ENCODE results near the gene SRGAP1. TPM values are rescaled to one million over a fixed set of nuclear protein-coding genes. Genes with fewer than 3 reads are reported as not detected.

SRGAP1 gene
- total RNA-seq, 1 donor, result 26.1 TPM

DNA sequence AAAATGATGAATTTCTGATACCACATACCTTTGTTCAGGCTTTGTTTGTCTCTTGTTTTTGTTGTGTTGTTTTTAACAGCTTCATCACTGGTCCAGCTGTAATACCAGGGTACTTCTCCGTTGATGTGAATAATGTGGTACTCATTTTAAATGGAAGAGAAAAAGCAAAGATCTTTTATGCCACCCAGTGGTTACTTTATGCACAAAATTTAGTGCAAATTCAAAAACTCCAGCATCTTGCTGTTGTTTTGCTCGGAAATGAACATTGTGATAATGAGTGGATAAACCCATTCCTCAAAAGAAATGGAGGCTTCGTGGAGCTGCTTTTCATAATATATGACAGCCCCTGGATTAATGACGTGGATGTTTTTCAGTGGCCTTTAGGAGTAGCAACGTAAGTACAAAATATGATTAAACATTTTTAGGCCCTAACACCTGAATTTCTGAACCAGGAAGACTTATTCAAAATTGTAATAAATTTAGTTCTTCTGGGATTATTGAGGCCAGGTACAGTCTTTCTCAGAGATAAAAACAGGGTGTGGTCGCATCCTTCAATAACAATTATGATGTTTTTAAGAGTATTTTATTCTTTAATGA lies 42.4 kb upstream of the SRGAP1 start:
- H3K4me2 ChIP-seq (ENCODE audit: insufficient read depth, low read length), result no peak overlapping the region
- H3K36me3 ChIP-seq (ENCODE audit: insufficient read depth, low read length), result peaks cover 7% of the 10 kb centered on the region
- H3K4me1 ChIP-seq (ENCODE audit: insufficient read depth, low read length), result no peaks in the 10 kb centered on the region
- DNase-seq (ENCODE audit: insufficient read length, low spot score, missing footprints), result peak; percentile 72
- H2AFZ ChIP-seq (ENCODE audit: low read length), result no peak overlapping the region
- TF ChIP-seq, protein P1, sequence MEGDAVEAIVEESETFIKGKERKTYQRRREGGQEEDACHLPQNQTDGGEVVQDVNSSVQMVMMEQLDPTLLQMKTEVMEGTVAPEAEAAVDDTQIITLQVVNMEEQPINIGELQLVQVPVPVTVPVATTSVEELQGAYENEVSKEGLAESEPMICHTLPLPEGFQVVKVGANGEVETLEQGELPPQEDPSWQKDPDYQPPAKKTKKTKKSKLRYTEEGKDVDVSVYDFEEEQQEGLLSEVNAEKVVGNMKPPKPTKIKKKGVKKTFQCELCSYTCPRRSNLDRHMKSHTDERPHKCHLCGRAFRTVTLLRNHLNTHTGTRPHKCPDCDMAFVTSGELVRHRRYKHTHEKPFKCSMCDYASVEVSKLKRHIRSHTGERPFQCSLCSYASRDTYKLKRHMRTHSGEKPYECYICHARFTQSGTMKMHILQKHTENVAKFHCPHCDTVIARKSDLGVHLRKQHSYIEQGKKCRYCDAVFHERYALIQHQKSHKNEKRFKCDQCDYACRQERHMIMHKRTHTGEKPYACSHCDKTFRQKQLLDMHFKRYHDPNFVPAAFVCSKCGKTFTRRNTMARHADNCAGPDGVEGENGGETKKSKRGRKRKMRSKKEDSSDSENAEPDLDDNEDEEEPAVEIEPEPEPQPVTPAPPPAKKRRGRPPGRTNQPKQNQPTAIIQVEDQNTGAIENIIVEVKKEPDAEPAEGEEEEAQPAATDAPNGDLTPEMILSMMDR (IDR thresholded peaks at IDR 0.05; ENCODE audit: extremely low read depth, low read depth, low read length), result peak; percentile 65
- no peak overlapping the region for H3K27ac ChIP-seq (ENCODE audit: low read depth, low read length)
- H3K27me3 ChIP-seq (ENCODE audit: insufficient read depth, low read length), result no peaks in the 10 kb centered on the region
- H4K20me1 ChIP-seq (ENCODE audit: insufficient read depth, low read length), result no peaks in the 10 kb centered on the region
- no peak overlapping the region for H3K4me3 ChIP-seq (ENCODE audit: insufficient read depth, low read length)
- H3K79me2 ChIP-seq (ENCODE audit: insufficient read depth, low read length), result no peaks in the 10 kb centered on the region
- H3K9me3 ChIP-seq (ENCODE audit: low read depth, low read length), result no peaks in the 10 kb centered on the region

DNA sequence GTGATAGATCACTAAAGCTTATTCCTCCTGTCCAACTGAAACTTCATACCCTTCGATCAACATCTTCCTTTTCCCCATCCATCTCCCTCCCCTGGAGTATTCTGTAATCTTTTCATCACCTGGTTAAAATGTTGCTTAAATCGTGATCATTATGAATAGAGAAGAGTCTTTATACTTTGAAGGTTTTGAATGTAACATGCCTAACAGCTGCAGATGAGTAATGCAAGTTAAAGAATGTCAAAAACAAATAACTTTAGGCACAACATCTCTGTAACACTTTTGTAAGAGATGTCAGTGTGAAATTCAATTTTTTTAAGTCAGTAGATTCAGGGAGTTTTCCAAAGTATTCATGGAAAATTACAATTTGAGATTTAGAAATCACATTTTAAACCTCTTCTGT lies 39.8 kb upstream of the SRGAP1 start:
- TF ChIP-seq, protein P1 (IDR thresholded peaks at IDR 0.05; ENCODE audit: extremely low read depth, low read depth, low read length), result no peak
- DNase-seq (ENCODE audit: insufficient read length, low spot score, missing footprints), result no peak

DNA sequence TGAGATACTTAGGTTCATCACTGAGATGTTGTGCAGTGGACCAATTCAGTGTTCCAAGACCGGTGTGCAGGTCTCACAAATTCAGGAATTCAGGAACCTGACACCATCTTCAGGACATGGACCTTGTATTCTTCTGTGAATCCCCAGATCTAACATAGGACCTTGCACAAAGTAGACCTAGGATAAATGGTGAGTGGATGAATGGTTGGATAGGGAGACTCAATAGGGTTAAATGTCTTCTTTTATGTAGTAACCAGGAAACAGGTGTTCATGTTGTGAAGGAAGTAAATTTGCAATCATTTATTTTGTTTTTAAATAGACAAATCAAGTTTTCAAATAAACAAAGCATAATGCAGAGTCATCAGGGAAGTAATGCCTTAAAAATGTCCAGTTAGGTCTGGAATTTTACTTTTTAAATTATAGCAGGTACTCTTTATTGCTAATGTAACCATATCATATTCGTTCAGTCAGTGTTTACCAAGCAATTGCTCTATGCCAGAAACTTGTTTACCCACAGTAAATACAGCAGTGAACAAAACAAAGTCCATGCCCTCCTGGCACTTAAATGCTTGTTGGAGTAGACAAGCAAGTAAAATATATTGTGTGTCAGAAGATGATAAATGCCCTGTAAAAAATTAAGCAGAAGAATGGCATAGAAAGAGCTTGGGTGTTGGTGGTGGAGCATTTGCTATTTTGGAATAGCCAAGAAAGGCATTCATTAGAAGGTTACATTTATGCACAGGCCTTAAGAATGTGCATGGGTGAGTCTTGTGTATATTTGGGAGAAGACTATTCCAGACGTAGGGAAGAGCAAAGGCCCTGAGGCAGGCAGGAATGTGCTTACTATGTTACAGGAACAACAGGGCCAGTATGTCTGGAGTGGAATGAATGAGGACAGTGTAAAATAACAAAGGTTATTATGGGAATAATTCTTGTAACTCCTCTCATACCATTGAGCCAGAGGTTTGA lies 38.5 kb upstream of the SRGAP1 start:
- Histone ChIP-seq H4K20me1 (ENCODE audit: insufficient read depth, low read length) (no peaks in the 10 kb centered on the region), H3K36me3 (ENCODE audit: insufficient read depth, low read length) (peaks cover 7% of the 10 kb centered on the region), H3K4me2 (ENCODE audit: insufficient read depth, low read length) (no peak overlapping the region), H2AFZ (ENCODE audit: low read length) (no peak overlapping the region), H3K4me1 (ENCODE audit: insufficient read depth, low read length) (no peaks in the 10 kb centered on the region), H3K27me3 (ENCODE audit: insufficient read depth, low read length) (no peaks in the 10 kb centered on the region), H3K79me2 (ENCODE audit: insufficient read depth, low read length) (no peaks in the 10 kb centered on the region), H3K9me3 (ENCODE audit: low read depth, low read length) (no peaks in the 10 kb centered on the region), H3K4me3 (ENCODE audit: insufficient read depth, low read length) (no peak overlapping the region), H3K27ac (ENCODE audit: low read depth, low read length) (no peak overlapping the region)
- DNase-seq (ENCODE audit: insufficient read length, low spot score, missing footprints), result no peak
- TF ChIP-seq, protein P1 (IDR thresholded peaks at IDR 0.05; ENCODE audit: extremely low read depth, low read depth, low read length), result no peak

More for the DNA sequence above, 39.8 kb upstream of the SRGAP1 start:
- Histone ChIP-seq H3K4me2 (ENCODE audit: insufficient read depth, low read length) (no peak overlapping the region), H3K79me2 (ENCODE audit: insufficient read depth, low read length) (no peaks in the 10 kb centered on the region), H3K4me3 (ENCODE audit: insufficient read depth, low read length) (no peak overlapping the region), H3K27me3 (ENCODE audit: insufficient read depth, low read length) (no peaks in the 10 kb centered on the region), H3K27ac (ENCODE audit: low read depth, low read length) (no peak overlapping the region), H4K20me1 (ENCODE audit: insufficient read depth, low read length) (no peaks in the 10 kb centered on the region), H3K36me3 (ENCODE audit: insufficient read depth, low read length) (peaks cover 7% of the 10 kb centered on the region), H3K4me1 (ENCODE audit: insufficient read depth, low read length) (no peaks in the 10 kb centered on the region), H2AFZ (ENCODE audit: low read length) (no peak overlapping the region), H3K9me3 (ENCODE audit: low read depth, low read length) (no peaks in the 10 kb centered on the region)

DNA sequence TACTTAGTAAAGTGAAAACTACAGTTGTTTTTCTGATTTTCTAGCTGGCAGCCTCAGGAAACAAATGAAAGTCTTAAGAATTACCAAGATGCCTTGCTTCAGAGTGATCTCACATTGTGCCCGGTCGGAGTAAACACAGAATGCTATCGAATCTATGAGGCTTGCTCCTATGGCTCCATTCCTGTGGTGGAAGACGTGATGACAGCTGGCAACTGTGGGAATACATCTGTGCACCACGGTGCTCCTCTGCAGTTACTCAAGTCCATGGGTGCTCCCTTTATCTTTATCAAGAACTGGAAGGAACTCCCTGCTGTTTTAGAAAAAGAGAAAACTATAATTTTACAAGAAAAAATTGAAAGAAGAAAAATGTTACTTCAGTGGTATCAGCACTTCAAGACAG lies 35.9 kb upstream of the SRGAP1 start:
- no peak overlapping the region for H2AFZ ChIP-seq (ENCODE audit: low read length)
- no peak overlapping the region for H3K4me2 ChIP-seq (ENCODE audit: insufficient read depth, low read length)
- H3K27me3 ChIP-seq (ENCODE audit: insufficient read depth, low read length), result no peaks in the 10 kb centered on the region
- H3K4me1 ChIP-seq (ENCODE audit: insufficient read depth, low read length), result no peaks in the 10 kb centered on the region
- DNase-seq (ENCODE audit: insufficient read length, low spot score, missing footprints), result no peak
- H3K36me3 ChIP-seq (ENCODE audit: insufficient read depth, low read length), result peaks cover 7% of the 10 kb centered on the region
- no peak overlapping the region for H3K4me3 ChIP-seq (ENCODE audit: insufficient read depth, low read length)
- TF ChIP-seq, protein P1 (IDR thresholded peaks at IDR 0.05; ENCODE audit: extremely low read depth, low read depth, low read length), result no peak
- no peak overlapping the region for H3K27ac ChIP-seq (ENCODE audit: low read depth, low read length)
- H3K9me3 ChIP-seq (ENCODE audit: low read depth, low read length), result no peaks in the 10 kb centered on the region
- H4K20me1 ChIP-seq (ENCODE audit: insufficient read depth, low read length), result no peaks in the 10 kb centered on the region
- no peaks in the 10 kb centered on the region for H3K79me2 ChIP-seq (ENCODE audit: insufficient read depth, low read length)
